HG03378 (cell line): Measurements from ENCODE around the gene EMD.
"Not testable (repeated sequence)": the region's sequence is repeated elsewhere in the genome, so short reads cannot be mapped to it uniquely, and the experiment has no call there.

Source experiments
- ATAC-seq: cut with Tn5 transposase; IDR thresholded peaks from one replicate; pipeline ENCODE4 v1.9.1; 2021; ENCODE audit warnings: mild to moderate bottlenecking, moderate library complexity; ENCODE audit not compliant: unreplicated experiment

The EMD gene

GRCh38 chrX:154371017-154371788 is 7.9 kb upstream of the EMD start:
- peak; percentile 33 for ATAC-seq

GRCh38 chrX:154371789-154372300 is 7.2 kb upstream of the EMD start:
- ATAC-seq: no peak

- no peak for ATAC-seq
Observed at GRCh38 chrX:154372612-154373022, 6.5 kb upstream of the EMD start.

GRCh38 chrX:154373340-154374306 is 5.5 kb upstream of the EMD start:
- no peak for ATAC-seq

DNA sequence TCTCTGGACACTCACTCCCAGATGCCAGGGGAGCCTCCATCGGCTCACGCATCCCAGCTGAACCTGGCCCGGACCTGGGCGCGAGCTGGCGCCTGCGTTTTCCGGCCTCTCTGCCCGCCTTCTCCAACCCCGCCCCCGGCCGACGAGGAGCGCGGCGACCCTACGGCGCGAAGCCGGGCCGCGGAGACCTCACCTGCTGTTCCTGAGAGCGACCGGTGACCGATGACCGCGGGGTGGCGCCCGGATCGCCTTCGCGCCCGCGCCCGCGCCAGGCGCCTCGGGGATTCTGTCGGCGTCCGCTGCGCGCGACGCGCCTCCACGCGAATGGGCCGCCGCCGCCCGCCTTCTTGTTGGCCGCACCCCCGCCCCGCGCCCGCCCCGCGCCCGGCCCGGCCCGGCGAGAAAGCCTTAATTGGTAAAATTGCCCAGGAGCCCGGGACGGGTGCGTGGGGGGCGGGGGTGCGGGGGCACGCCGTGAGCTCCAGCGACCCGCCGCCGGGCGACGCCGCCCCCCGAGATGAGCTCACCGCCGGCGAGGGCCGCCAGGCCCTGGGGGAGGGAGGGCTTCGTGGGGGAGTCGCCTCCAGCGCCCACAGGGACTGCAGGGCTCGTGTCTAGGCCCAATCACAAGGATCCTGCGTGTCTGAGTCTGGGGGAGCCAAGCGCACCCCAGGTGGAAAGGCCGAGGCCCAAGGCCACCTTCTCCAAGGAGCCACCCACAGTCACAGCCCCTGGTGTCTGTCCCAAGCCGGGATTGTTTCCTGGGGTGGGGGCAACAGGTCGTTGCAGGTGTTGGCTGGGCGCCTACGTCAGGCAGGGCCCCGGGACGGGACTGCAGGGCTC is 4.6 kb upstream of the EMD start, which contains the start of gene FLNA:
Gene FLNA (minus strand): TSS at position 322 of the 843 bp plus-strand sequence. CDS start 3,389 bp downstream, outside the sequence.
- ATAC-seq: no peak

DNA sequence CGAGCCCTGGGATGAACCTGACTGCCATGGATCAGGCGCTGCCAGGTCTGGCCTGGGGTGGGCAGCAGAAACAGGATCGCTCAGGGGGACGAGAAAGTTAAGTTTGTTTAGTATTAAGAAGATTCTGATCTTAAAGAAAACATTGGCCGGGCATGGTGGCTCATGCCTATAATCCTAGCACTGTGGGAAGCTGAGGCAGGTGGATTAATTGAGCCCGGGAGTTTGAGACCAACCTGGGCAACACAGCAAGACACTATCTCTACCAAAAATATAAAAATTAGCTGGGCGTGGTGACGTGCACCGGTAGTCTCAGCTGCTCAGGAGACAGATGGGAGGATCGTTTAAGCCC is 4.0 kb upstream of the EMD start:
- ATAC-seq: no peak

GRCh38 chrX:154376774-154377173 is 2.3 kb upstream of the EMD start:
- no peak for ATAC-seq

GRCh38 chrX:154378059-154378798 is 866 bp upstream of the EMD start:
- no peak for ATAC-seq

GRCh38 chrX:154379569-154379951 is 465 bp downstream of the EMD start:
- no peak for ATAC-seq

- ATAC-seq: no peak
Observed at GRCh38 chrX:154380153-154380552, 1.1 kb downstream of the EMD start.

GRCh38 chrX:154380787-154381186 is 1.7 kb downstream of the EMD start:
- no peak for ATAC-seq

GRCh38 chrX:154381271-154381670 is 2.2 kb downstream of the EMD start:
- no peak for ATAC-seq

- no peak for ATAC-seq
Observed at GRCh38 chrX:154382483-154383069, 3.5 kb downstream of the EMD start.

DNA sequence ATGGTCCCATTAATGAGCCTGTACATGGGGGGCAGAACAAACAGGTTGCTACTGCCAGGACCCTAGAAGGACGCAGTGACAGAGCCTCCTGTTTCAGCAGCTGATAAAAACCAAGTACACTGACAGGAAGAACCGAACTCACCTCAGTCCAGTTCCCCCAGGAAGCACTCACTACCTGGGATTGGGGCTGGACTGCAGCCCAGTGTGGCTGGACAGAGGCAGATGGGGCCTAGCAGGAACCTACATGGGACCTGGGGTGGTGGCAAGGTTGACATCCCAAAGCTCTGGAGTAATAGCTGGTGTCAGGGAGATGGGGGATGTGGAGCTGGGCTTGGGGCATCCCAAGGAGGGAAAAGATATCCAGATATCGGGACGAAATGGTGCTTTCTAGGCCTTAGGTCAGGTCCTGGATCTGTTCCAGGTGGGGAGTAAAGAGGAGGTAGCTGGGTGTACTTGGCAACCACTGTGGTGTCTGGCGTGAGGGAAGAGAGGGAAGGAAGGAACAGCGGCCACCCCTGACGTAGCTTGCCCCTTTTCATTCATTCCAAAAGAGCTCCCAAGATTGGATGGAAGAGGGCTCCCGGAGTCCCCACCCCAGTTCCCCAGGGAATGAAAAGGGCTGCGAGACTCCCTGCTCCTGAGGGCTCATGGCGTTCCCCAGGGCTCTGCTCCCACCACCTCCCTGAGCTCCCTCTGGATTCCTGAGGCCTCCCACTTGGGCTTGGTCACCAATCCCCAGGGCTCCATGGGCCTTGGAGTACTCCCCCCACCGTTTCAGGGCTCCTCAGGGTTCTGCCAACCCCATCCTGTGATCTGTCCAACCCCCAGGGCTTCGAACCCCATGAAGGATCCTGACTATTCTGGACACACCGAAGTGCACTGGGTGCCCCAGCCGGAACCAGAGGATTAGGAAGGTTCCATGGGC is 4.5 kb downstream of the EMD start:
- ATAC-seq: no peak

- ATAC-seq: no peak
Observed at GRCh38 chrX:154384284-154384892, 5.3 kb downstream of the EMD start.

GRCh38 chrX:154388094-154388493 is 9.0 kb downstream of the EMD start:
- peak; percentile 31 for ATAC-seq

DNA sequence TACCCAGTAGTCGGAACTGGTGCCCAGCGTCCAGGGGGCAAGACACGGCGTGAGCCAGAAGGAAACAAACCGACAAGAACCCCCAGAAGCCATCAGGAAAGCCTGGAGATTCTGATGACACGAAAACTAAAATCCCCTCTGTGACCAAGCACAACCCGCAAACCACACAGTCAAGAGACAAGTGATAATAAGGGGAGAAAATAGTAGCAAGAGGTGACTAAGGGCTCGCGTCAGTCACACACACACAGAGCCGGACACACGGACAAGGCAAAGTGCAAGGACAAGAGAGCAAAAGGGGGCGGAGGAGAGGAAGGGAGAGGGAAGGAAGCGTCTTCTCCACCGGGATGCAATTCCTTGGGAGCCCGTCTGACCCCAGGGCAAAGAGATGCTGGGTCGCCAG is 9.6 kb downstream of the EMD start:
- ATAC-seq: not testable (repeated sequence)
